Measurements from ENCODE around the gene NRG3. TPM values are rescaled to one million over a fixed set of nuclear protein-coding genes. Genes with fewer than 3 reads are reported as not detected.

NRG3 gene
- total RNA-seq, 2 experiments from 2014 or later = not detected

DNA sequence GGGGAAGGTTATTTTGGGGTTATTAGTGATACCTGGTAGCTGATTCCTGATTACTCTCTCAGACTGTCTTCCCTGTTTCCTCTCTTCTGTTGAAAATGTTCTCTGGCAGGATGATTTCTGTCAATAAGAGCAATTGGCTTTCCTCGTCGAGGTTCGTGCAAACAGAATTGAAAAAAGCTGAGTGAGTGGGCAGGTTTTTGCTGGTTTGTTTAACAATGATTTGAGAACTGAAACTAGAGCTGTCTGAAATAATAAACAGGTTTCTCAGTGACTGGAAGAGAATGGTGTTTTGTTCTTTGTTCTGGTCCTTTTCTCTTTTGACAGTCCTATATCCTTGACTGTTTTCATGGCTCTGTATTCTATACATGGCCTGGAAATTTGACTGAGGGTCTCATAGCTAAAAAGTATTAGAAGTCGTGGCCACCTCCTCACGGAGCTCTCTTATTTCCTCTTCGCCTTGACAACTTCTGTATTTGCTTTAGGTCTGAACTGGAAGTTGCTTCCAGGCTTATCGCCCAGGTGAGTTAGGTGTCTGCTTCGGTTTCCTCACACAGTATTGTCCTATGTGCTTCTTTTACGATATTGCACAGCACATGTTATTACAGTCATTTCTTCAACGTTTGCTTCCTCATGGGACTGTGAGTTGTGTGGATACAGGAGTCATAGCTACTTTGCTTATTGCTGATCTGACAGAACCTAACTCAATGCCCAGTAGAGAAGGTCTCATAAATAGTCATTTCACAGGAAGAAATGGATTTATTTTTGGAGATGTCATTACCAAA, 403.6 kb downstream of the NRG3 start:
- H3K9me3 ChIP-seq (ENCODE audit: low read length) = no peaks in the 10 kb centered on the region
- intact Hi-C loops (cut with micrococcal nuclease; ENCODE audit: unreplicated experiment) = no loop called here
- POLR2A ChIA-PET = interaction anchor here (1.2 kb wide), 1 partner anchor 9 kb away, joined by 3 read pairs; no protein-coding TSS in a partner anchor
- no peaks in the 10 kb centered on the region for H3K36me3 ChIP-seq (ENCODE audit: insufficient read depth, low read length)
- H2AFZ ChIP-seq (ENCODE audit: low read length) = peak overlapping the region; percentile 81
- no TSS peak for BruUV-seq (replicated peaks)
- no peaks in the 10 kb centered on the region for H3K9me2 ChIP-seq (ENCODE audit: insufficient read depth, low read length)
- H4K20me1 ChIP-seq (ENCODE audit: insufficient read depth, low read length) = no peaks in the 10 kb centered on the region
- peak overlapping the region; percentile 26 for H3K4me3 ChIP-seq (ENCODE audit: low read depth, low read length, poor library complexity, severe bottlenecking)
- DNase-seq (ENCODE audit: low spot score) = peak; percentile 10
- H3K4me1 ChIP-seq (ENCODE audit: insufficient read depth, low read length, poor library complexity, severe bottlenecking) = peaks cover 14% of the 10 kb centered on the region
- H3K4me2 ChIP-seq (ENCODE audit: low read length) = peak overlapping the region; percentile 68
- H3K79me2 ChIP-seq (ENCODE audit: insufficient read depth, low read depth, low read length) = no peaks in the 10 kb centered on the region
- peak overlapping the region; percentile 41 for H3K27ac ChIP-seq (ENCODE audit: low read depth, low read length, poor library complexity, severe bottlenecking)
- CTCF ChIA-PET (ENCODE audit: unreplicated experiment) = no interaction called here
- TF ChIP-seq EZH2phosphoT487 (IDR thresholded peaks at IDR 0.05; ENCODE audit: borderline replicate concordance, low read depth, low read length) = no peak
- TF ChIP-seq, protein P1, sequence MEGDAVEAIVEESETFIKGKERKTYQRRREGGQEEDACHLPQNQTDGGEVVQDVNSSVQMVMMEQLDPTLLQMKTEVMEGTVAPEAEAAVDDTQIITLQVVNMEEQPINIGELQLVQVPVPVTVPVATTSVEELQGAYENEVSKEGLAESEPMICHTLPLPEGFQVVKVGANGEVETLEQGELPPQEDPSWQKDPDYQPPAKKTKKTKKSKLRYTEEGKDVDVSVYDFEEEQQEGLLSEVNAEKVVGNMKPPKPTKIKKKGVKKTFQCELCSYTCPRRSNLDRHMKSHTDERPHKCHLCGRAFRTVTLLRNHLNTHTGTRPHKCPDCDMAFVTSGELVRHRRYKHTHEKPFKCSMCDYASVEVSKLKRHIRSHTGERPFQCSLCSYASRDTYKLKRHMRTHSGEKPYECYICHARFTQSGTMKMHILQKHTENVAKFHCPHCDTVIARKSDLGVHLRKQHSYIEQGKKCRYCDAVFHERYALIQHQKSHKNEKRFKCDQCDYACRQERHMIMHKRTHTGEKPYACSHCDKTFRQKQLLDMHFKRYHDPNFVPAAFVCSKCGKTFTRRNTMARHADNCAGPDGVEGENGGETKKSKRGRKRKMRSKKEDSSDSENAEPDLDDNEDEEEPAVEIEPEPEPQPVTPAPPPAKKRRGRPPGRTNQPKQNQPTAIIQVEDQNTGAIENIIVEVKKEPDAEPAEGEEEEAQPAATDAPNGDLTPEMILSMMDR (conservative IDR thresholded peaks at IDR 0.05; ENCODE audit: low read length) = no peak

DNA sequence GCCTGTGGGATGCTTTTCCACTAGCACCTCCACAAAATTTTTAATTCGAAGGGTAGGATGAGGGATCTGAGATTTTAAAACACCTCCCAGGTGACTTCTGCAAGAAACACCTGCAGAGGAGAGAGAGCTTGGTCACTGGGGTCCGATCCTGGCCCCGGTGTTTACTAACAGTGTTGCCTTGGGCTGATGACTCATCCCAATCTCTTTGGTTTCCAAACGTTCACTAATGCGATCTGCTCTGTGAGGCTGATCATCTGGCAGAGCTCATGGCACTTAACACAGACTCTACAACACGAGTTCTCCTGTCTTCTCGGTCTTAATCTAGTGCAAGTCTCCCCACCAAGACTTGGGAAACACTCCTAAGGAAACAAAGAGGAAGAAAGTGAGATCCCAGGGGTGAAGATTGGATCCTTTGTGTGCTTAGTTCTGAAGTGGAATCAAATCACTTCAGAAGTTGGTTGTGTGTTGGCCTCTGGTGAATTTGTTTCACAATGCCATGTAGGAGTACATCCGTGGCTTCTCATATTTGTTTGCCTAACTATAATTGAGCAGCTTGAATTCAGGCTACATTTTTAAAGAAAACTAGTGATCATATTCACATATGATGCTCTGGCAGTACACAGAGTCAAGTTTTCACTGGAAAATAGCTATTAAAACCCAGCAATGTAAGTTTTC, 407.9 kb downstream of the NRG3 start:
- ChIA-PET POLR2A (interaction anchor here (0.6 to 0.8 kb wide), 3 partner anchors 9 to 1350 kb away, joined by 3 to 4 read pairs (median 3); no protein-coding TSS in a partner anchor), CTCF (ENCODE audit: unreplicated experiment) (no interaction called here)
- no peak overlapping the region for H3K4me2 ChIP-seq (ENCODE audit: low read length)
- peaks cover 18% of the 10 kb centered on the region for H3K4me1 ChIP-seq (ENCODE audit: insufficient read depth, low read length, poor library complexity, severe bottlenecking)
- H3K9me3 ChIP-seq (ENCODE audit: low read length) = no peaks in the 10 kb centered on the region
- H2AFZ ChIP-seq (ENCODE audit: low read length) = no peak overlapping the region
- H3K9me2 ChIP-seq (ENCODE audit: insufficient read depth, low read length) = no peaks in the 10 kb centered on the region
- DNase-seq (ENCODE audit: low spot score) = no peak
- H3K36me3 ChIP-seq (ENCODE audit: insufficient read depth, low read length) = no peaks in the 10 kb centered on the region
- BruUV-seq (replicated peaks) = no TSS peak
- H4K20me1 ChIP-seq (ENCODE audit: insufficient read depth, low read length) = no peaks in the 10 kb centered on the region
- H3K79me2 ChIP-seq (ENCODE audit: insufficient read depth, low read depth, low read length) = no peaks in the 10 kb centered on the region
- H3K4me3 ChIP-seq (ENCODE audit: low read depth, low read length, poor library complexity, severe bottlenecking) = no peak overlapping the region
- no peak for TF ChIP-seq EZH2phosphoT487 (IDR thresholded peaks at IDR 0.05; ENCODE audit: borderline replicate concordance, low read depth, low read length)
- TF ChIP-seq, protein P1 (conservative IDR thresholded peaks at IDR 0.05; ENCODE audit: low read length) = no peak
- H3K27ac ChIP-seq (ENCODE audit: low read depth, low read length, poor library complexity, severe bottlenecking) = no peak overlapping the region
- intact Hi-C loops (cut with micrococcal nuclease; ENCODE audit: unreplicated experiment) = no loop called here

DNA sequence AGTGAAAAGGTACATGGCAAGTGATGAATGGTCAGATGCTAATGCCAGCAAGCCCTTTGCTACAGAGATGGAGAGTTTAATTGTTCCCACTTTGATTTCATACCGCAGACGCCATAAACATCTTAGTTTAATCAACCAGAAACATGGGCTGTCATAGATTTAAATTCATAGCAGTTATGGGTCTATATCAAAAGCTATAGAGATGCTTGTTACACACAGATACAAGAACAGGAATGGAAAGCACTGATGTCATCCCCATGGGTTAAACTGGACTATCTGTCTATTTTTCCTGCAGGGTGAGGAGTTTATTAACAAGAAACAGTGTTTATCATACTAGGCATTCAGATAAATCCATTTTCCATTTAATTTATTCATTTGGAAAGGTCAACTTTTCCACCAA, 409.2 kb downstream of the NRG3 start:
- no peaks in the 10 kb centered on the region for H4K20me1 ChIP-seq (ENCODE audit: insufficient read depth, low read length)
- POLR2A ChIA-PET = no interaction called here
- H3K4me1 ChIP-seq (ENCODE audit: insufficient read depth, low read length, poor library complexity, severe bottlenecking) = peaks cover 5% of the 10 kb centered on the region
- DNase-seq (ENCODE audit: low spot score) = no peak
- no peak for TF ChIP-seq EZH2phosphoT487 (IDR thresholded peaks at IDR 0.05; ENCODE audit: borderline replicate concordance, low read depth, low read length)
- TF ChIP-seq, protein P1 (conservative IDR thresholded peaks at IDR 0.05; ENCODE audit: low read length) = no peak
- CTCF ChIA-PET (ENCODE audit: unreplicated experiment) = no interaction called here
- H3K9me2 ChIP-seq (ENCODE audit: insufficient read depth, low read length) = no peaks in the 10 kb centered on the region
- no peak overlapping the region for H3K4me2 ChIP-seq (ENCODE audit: low read length)
- H3K9me3 ChIP-seq (ENCODE audit: low read length) = no peaks in the 10 kb centered on the region
- H3K27ac ChIP-seq (ENCODE audit: low read depth, low read length, poor library complexity, severe bottlenecking) = no peak overlapping the region
- no peaks in the 10 kb centered on the region for H3K79me2 ChIP-seq (ENCODE audit: insufficient read depth, low read depth, low read length)
- H3K4me3 ChIP-seq (ENCODE audit: low read depth, low read length, poor library complexity, severe bottlenecking) = no peak overlapping the region
- no peak overlapping the region for H2AFZ ChIP-seq (ENCODE audit: low read length)
- intact Hi-C loops (cut with micrococcal nuclease; ENCODE audit: unreplicated experiment) = no loop called here
- BruUV-seq (replicated peaks) = no TSS peak
- H3K36me3 ChIP-seq (ENCODE audit: insufficient read depth, low read length) = no peaks in the 10 kb centered on the region
